SK-N-SH (cell line): Measurements from ENCODE around the gene TRIM46. TPM values are rescaled to one million over a fixed set of nuclear protein-coding genes. Genes with fewer than 3 reads are reported as not detected.

Experiments used
- CTCF ChIA-PET: fragments of 300-600, 350-600 bp; formaldehyde crosslinking; extraction: SDS; loops from one replicate; lab custom pipeline; 2021; lab: Yijun Ruan, JAX
- POLR2A ChIA-PET: fragments of 350-600 bp; sonication (Branson Sonifier 250); formaldehyde crosslinking; extraction: SDS; loops from one replicate; lab custom pipeline; 2020; ENCODE audit warnings: antibody characterized with exemption, inconsistent platforms; lab: Yijun Ruan, JAX
- DNase-seq: peaks from one replicate; pipeline ENCODE4 v3.0.0; 2012
- H2AFZ ChIP-seq: fragments of 200-600 bp; sonication (generic); 2 replicates; pipeline ENCODE4 v1.8.1; 2016; ENCODE audit warnings: antibody characterized with exemption, mild to moderate bottlenecking, low read depth
- H3F3A ChIP-seq: fragments of 200-600 bp; sonication (generic); replicated peaks from 2 replicates; pipeline ENCODE3; 2016; ENCODE audit warnings: antibody characterized with exemption, mild to moderate bottlenecking; ENCODE audit not compliant: insufficient read depth
- H3K27ac ChIP-seq, 2 experiments: fragments of 200-500 bp in 1 of 2; fragments of 200-600 bp in 1 of 2; sonication (Bioruptor generic) in 1 of 2; sonication (generic), shearing (Covaris generic) in 1 of 2; 2 replicates each; pipeline versions ENCODE4 v1.5.1 to v1.6.1; 2014 to 2016; ENCODE audit warnings: low read depth in 2 of 2, inconsistent platforms in 1 of 2, low read length in 1 of 2, mild to moderate bottlenecking in 1 of 2, mixed read lengths in 1 of 2
- H3K27me3 ChIP-seq: fragments of 200-600 bp; sonication (generic), shearing (Covaris generic); 2 replicates; pipeline ENCODE4 v1.6.1; 2016; ENCODE audit warnings: mixed run types; ENCODE audit not compliant: insufficient read depth
- H3K36me3 ChIP-seq, 2 experiments: fragments of 200-500 bp in 1 of 2; fragments of 200-600 bp in 1 of 2; sonication (Bioruptor generic) in 1 of 2; sonication (generic) in 1 of 2; replicated peaks in 1 of 2; 2 replicates each; pipeline versions ENCODE3 to v1.5.1; 2014 to 2016; ENCODE audit warnings: low read length in 1 of 2, mild to moderate bottlenecking in 1 of 2; ENCODE audit not compliant: insufficient read depth in 2 of 2, control insufficient read depth in 1 of 2
- H3K4me1 ChIP-seq, 2 experiments: fragments of 200-500 bp in 1 of 2; fragments of 200-600 bp in 1 of 2; sonication (Bioruptor generic) in 1 of 2; sonication (generic), shearing (Covaris generic) in 1 of 2; 2 replicates each; pipeline versions ENCODE4 v1.5.1 to v1.6.1; 2014 to 2016; ENCODE audit warnings: low read depth in 1 of 2, low read length in 1 of 2, mixed run types in 1 of 2; ENCODE audit not compliant: insufficient read depth in 2 of 2, control insufficient read depth in 1 of 2
- H3K4me2 ChIP-seq: fragments of 200-600 bp; sonication (generic), shearing (Covaris generic); 2 replicates; pipeline ENCODE4 v1.6.1; 2017; ENCODE audit warnings: mixed run types
- H3K4me3 ChIP-seq, 2 experiments: fragments of 200-500 bp in 1 of 2; fragments of 200-600 bp in 1 of 2; sonication (Bioruptor generic) in 1 of 2; sonication (generic), shearing (Covaris generic) in 1 of 2; 2 replicates each; pipeline versions ENCODE4 v1.5.1 to v1.8.1; 2014 to 2016; ENCODE audit warnings: low read depth in 2 of 2, inconsistent platforms in 1 of 2, low read length in 1 of 2, mild to moderate bottlenecking in 1 of 2, mixed read lengths in 1 of 2, moderate library complexity in 1 of 2
- H3K79me2 ChIP-seq: fragments of 200-600 bp; sonication (generic); 2 replicates; pipeline ENCODE4 v1.8.1; 2017; ENCODE audit warnings: mild to moderate bottlenecking; ENCODE audit not compliant: insufficient read depth
- H3K9ac ChIP-seq: fragments of 200-600 bp; sonication (generic); 2 replicates; pipeline ENCODE4 v1.6.1; 2017; ENCODE audit warnings: mixed run types
- H3K9me2 ChIP-seq: fragments of 200-600 bp; sonication (generic); 2 replicates; pipeline ENCODE4 v1.6.1; 2017; ENCODE audit warnings: mixed run types
- H3K9me3 ChIP-seq: fragments of 200-600 bp; sonication (generic); 2 replicates; pipeline ENCODE4 v1.6.1; 2017; ENCODE audit warnings: mixed run types, mild to moderate bottlenecking, moderate library complexity
- H4K20me1 ChIP-seq: fragments of 200-600 bp; sonication (generic); 2 replicates; pipeline ENCODE4 v1.6.1; 2017; ENCODE audit warnings: mild to moderate bottlenecking, mixed run types; ENCODE audit not compliant: insufficient read depth
- CHD2 ChIP-seq: fragments of 150-350 bp; IDR thresholded peaks from 2 replicates; pipeline ENCODE4 v1.6.1; 2018; ENCODE audit warnings: low read length; ENCODE audit not compliant: partially characterized antibody
- CTCF ChIP-seq: fragments of 200-600 bp; sonication (generic); IDR thresholded peaks from 2 replicates; pipeline ENCODE4 v1.6.1; 2017; ENCODE audit warnings: antibody characterized with exemption, mild to moderate bottlenecking, moderate library complexity
- FOXM1 ChIP-seq: IDR thresholded peaks from 2 replicates; pipeline ENCODE4 v1.4.0; 2012; ENCODE audit warnings: low read depth, mild to moderate bottlenecking
- MAX ChIP-seq: IDR thresholded peaks from 2 replicates; pipeline ENCODE4 v1.4.0; 2012; ENCODE audit warnings: low read depth
- MXI1 ChIP-seq: IDR thresholded peaks from 2 replicates; pipeline ENCODE4 v1.6.1; 2012; ENCODE audit warnings: mild to moderate bottlenecking, low read depth, low read length, improper control_type of control experiment
- NFIC ChIP-seq: IDR thresholded peaks from 2 replicates; pipeline ENCODE4 v1.4.0; 2012; ENCODE audit warnings: borderline replicate concordance
- NRF1 ChIP-seq: IDR thresholded peaks from 2 replicates; pipeline ENCODE4 v1.6.1; 2012; ENCODE audit warnings: low read depth, mild to moderate bottlenecking, low read length
- RAD21 ChIP-seq: IDR thresholded peaks from 2 replicates; pipeline ENCODE4 v1.6.1; 2012; ENCODE audit warnings: mild to moderate bottlenecking, low read length
- REST ChIP-seq: IDR thresholded peaks from 2 replicates; pipeline ENCODE4 v1.6.1; 2012; ENCODE audit warnings: mild to moderate bottlenecking, low read depth, low read length, moderate library complexity
- SIN3A ChIP-seq: IDR thresholded peaks from 2 replicates; pipeline ENCODE4 v1.6.1; 2012; ENCODE audit warnings: low read depth, mild to moderate bottlenecking, low read length, moderate library complexity, borderline replicate concordance
- SMC3 ChIP-seq: IDR thresholded peaks from 2 replicates; pipeline ENCODE4 v1.6.1; 2012; ENCODE audit warnings: low read depth, low read length, improper control_type of control experiment
- TEAD4 ChIP-seq: IDR thresholded peaks from 2 replicates; pipeline ENCODE4 v1.4.0; 2012; ENCODE audit warnings: mild to moderate bottlenecking, borderline replicate concordance; ENCODE audit not compliant: insufficient read depth
- USF2 ChIP-seq: fragments of 150-350 bp; IDR thresholded peaks from 2 replicates; pipeline ENCODE4 v1.6.1; 2017; ENCODE audit warnings: antibody characterized with exemption, low read length, low read depth, borderline replicate concordance
- YY1 ChIP-seq: IDR thresholded peaks from 2 replicates; pipeline ENCODE4 v1.4.0; 2012; ENCODE audit warnings: low read depth, mild to moderate bottlenecking
- WGBS: methylation state at CpG from one replicate; pipeline ENCODE4 v1.1.6; 2017; ENCODE audit warnings: low lambda C conversion rate; 5-methylcytosine and 5-hydroxymethylcytosine counted together
- polyA plus RNA-seq, 3 experiments: library from polyadenylated mRNA; depleted of rRNA; stranded (reverse); fragments of >200 nt; gene quantifications; 2 replicates each; pipeline ENCODE4 v1.2.3, GENCODE V29; 2012

TRIM46 gene
- polyA plus RNA-seq, 1 of the 3 experiments (the other 2 are of a cell fraction): 12.7 TPM

GRCh38 chr1:155226188-155226909 lies 52.7 kb downstream of the TRIM46 start:
- peaks cover 12 to 14% of the 10 kb centered on the region in 2 experiments; a peak in 3 of 4 replicates for H3K4me1 ChIP-seq
- peaks cover 34% of the 10 kb centered on the region for H3F3A ChIP-seq
- H3K27ac ChIP-seq: peak overlapping the region; percentile 86 to 93
- no peaks in the 10 kb centered on the region for H4K20me1 ChIP-seq
- ChIA-PET CTCF (interaction anchor here (0.6 to 4.1 kb wide), 22 partner anchors 13 to 718 kb away, joined by 3 to 48 read pairs (median 4); partner anchors contain the start of genes KRTCAP2, MTX1, THBS3 and TRIM46), POLR2A (interaction anchor here (0.6 to 1.0 kb wide), 3 partner anchors 24 to 34 kb away, joined by 3 to 5 read pairs (median 4); no protein-coding TSS in a partner anchor)
- under 1% methylated on average over 7 of the region's 7 CpGs for WGBS
- H3K9me3 ChIP-seq: no peaks in the 10 kb centered on the region
- H3K4me3 ChIP-seq: peak overlapping the region; percentile 60 to 69
- H3K36me3 ChIP-seq: no peaks in the 10 kb centered on the region
- peaks cover 28% of the 10 kb centered on the region for H3K79me2 ChIP-seq
- H3K9me2 ChIP-seq: no peaks in the 10 kb centered on the region
- DNase-seq: peak; percentile 60
- H3K27me3 ChIP-seq: no peaks in the 10 kb centered on the region
- TF ChIP-seq NRF1: no peak
- TF ChIP-seq SMC3: peak; percentile 23; the same call in 1 of the 2 replicates
- TF ChIP-seq CTCF: peak; percentile 68
- TF ChIP-seq RAD21: peak; percentile 64
- TF ChIP-seq TEAD4: no peak
- peak overlapping the region; percentile 85 for H3K9ac ChIP-seq
- peak overlapping the region; percentile 91 for H3K4me2 ChIP-seq
- H2AFZ ChIP-seq: peak overlapping the region; percentile 83; the same call in 1 of the 2 replicates

GRCh38 chr1:155226910-155227260 lies 53.2 kb downstream of the TRIM46 start:
- Histone ChIP-seq H3K79me2 (peaks cover 28% of the 10 kb centered on the region), H4K20me1 (no peaks in the 10 kb centered on the region), H3K9ac (peak overlapping the region; percentile 85), H3K4me3 (peak overlapping the region; percentile 60 to 69), H3K4me1 (peaks cover 12 to 14% of the 10 kb centered on the region in 2 experiments; a peak in 3 of 4 replicates), H3F3A (peaks cover 34% of the 10 kb centered on the region), H3K9me3 (no peaks in the 10 kb centered on the region), H3K9me2 (no peaks in the 10 kb centered on the region), H3K27ac (peak overlapping the region; percentile 86 to 93), H3K36me3 (no peaks in the 10 kb centered on the region), H2AFZ (peak overlapping the region; percentile 83), H3K27me3 (no peaks in the 10 kb centered on the region), H3K4me2 (peak overlapping the region; percentile 91)
- POLR2A ChIA-PET: interaction anchor here (0.6 to 1.0 kb wide), 4 partner anchors 24 to 39 kb away, joined by 3 to 5 read pairs (median 4); no protein-coding TSS in a partner anchor
- DNase-seq: peak; percentile 72
- CTCF ChIA-PET: interaction anchor here (0.6 to 4.1 kb wide), 21 partner anchors 13 to 718 kb away, joined by 3 to 48 read pairs (median 4); partner anchors contain the start of genes KRTCAP2, MTX1, THBS3 and TRIM46
- under 1% methylated on average over 19 of the region's 19 CpGs for WGBS
- TF ChIP-seq RAD21: no peak
- no peak for TF ChIP-seq FOXM1
- TF ChIP-seq TEAD4: no peak
- TF ChIP-seq CHD2: no peak
- TF ChIP-seq USF2: no peak
- TF ChIP-seq MAX: peak; percentile 71
- no peak for TF ChIP-seq REST
- no peak for TF ChIP-seq YY1
- peak; percentile 6; the same call in 1 of the 2 replicates for TF ChIP-seq CTCF
- no peak; the same call in 1 of the 2 replicates for TF ChIP-seq NRF1
- no peak for TF ChIP-seq NFIC
- no peak for TF ChIP-seq SIN3A
- TF ChIP-seq MXI1: peak; percentile 80; the same call in 1 of the 2 replicates
